BJ (cell line): ENCODE results near the gene HEMK1. TPM values are rescaled to one million over a fixed set of nuclear protein-coding genes. Genes with fewer than 3 reads are reported as not detected.

Source experiments
- CTCF ChIA-PET: fragments of 350-600 bp; formaldehyde crosslinking; extraction: SDS; loops from one replicate; lab custom pipeline; 2021; ENCODE audit warnings: antibody characterized with exemption, inconsistent platforms; lab: Yijun Ruan, JAX
- POLR2A ChIA-PET: fragments of 300-600 bp; sonication (Branson Sonifier 250); formaldehyde crosslinking; extraction: SDS; loops from one replicate; lab custom pipeline; 2021; ENCODE audit warnings: antibody characterized with exemption; lab: Charles Lee
- DNase-seq: peaks from one replicate; pipeline ENCODE4 v3.0.0-alpha.2; 2011; ENCODE audit warnings: low read depth
- H3K27me3 ChIP-seq: 2 replicates; pipeline ENCODE4 v1.6.0; 2011; ENCODE audit warnings: low read length; ENCODE audit not compliant: control insufficient read depth, insufficient read depth
- H3K36me3 ChIP-seq: 2 replicates; pipeline ENCODE4 v1.5.1; 2011; ENCODE audit warnings: low read length; ENCODE audit not compliant: control insufficient read depth, insufficient read depth
- H3K4me3 ChIP-seq: 2 replicates; pipeline ENCODE4 v1.5.1; 2011; ENCODE audit warnings: low read depth, mild to moderate bottlenecking, control low read depth, low read length
- polyA plus RNA-seq: library from polyadenylated mRNA; depleted of rRNA; stranded (reverse); fragments of >200 nt; gene quantifications from 2 replicates; pipeline ENCODE4 v1.2.3, GENCODE V29; 2011; rRNA removed
- TF ChIP-seq, protein P1 (sequence below): IDR thresholded peaks from 2 replicates; pipeline ENCODE4 v1.5.1; 2011; ENCODE audit warnings: low read depth, mild to moderate bottlenecking, control low read depth, inconsistent platforms, low read length, moderate library complexity; ENCODE audit not compliant: insufficient read depth

Gene HEMK1
- polyA plus RNA-seq, 1 experiment: 21.3 TPM

DNA sequence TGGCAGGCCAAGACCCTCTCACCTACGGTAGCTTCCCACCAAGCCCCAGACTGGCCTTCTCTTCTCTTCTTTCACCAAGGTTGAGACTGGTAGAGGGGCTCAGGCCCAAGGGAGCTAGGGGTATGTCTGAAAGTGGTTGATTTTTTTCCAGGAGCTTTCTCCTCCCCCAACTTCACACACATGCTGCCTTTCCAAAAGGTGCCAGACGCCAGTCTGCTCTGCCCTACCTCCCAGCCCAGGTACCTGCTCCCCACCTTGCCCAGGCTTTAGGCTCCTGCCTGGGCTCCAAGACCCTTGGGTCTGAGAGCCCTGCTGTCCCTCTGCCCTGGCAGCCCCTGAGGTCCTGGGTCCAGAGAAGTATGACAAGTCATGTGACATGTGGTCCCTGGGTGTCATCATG, 76.1 kb downstream of the HEMK1 start:
- ChIA-PET CTCF (interaction anchor here (0.7 to 0.8 kb wide), 2 partner anchors 29 to 30 kb away, joined by 3 to 4 read pairs; no protein-coding TSS in a partner anchor), POLR2A (no interaction called here)
- no peak overlapping the region for H3K4me3 ChIP-seq
- DNase-seq: no peak
- TF ChIP-seq, protein P1, sequence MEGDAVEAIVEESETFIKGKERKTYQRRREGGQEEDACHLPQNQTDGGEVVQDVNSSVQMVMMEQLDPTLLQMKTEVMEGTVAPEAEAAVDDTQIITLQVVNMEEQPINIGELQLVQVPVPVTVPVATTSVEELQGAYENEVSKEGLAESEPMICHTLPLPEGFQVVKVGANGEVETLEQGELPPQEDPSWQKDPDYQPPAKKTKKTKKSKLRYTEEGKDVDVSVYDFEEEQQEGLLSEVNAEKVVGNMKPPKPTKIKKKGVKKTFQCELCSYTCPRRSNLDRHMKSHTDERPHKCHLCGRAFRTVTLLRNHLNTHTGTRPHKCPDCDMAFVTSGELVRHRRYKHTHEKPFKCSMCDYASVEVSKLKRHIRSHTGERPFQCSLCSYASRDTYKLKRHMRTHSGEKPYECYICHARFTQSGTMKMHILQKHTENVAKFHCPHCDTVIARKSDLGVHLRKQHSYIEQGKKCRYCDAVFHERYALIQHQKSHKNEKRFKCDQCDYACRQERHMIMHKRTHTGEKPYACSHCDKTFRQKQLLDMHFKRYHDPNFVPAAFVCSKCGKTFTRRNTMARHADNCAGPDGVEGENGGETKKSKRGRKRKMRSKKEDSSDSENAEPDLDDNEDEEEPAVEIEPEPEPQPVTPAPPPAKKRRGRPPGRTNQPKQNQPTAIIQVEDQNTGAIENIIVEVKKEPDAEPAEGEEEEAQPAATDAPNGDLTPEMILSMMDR: no peak
- peaks cover 21% of the 10 kb centered on the region for H3K36me3 ChIP-seq
- H3K27me3 ChIP-seq: no peaks in the 10 kb centered on the region

Other genes with a start within 250 kb of the HEMK1 start
- 40.4 and 63.2 TPM in 2 replicates for gene HYAL2, start 246.8 kb upstream of the HEMK1 start, polyA plus RNA-seq
- gene TUSC2, start 241.3 kb upstream of the HEMK1 start, polyA plus RNA-seq: 33.8 and 38.9 TPM in 2 replicates
- 55.2 and 80.2 TPM in 2 replicates for gene RASSF1, start 228.7 kb upstream of the HEMK1 start, polyA plus RNA-seq
- gene ZMYND10, start 223.8 kb upstream of the HEMK1 start, polyA plus RNA-seq: 0.65 and 1.3 TPM in 2 replicates
- 31.4 and 45.0 TPM in 2 replicates for gene NPRL2, start 218.7 kb upstream of the HEMK1 start, polyA plus RNA-seq
- 22.3 and 39.3 TPM in 2 replicates for gene CYB561D2, start 218.7 kb upstream of the HEMK1 start, polyA plus RNA-seq
- 47.0 and 75.4 TPM in 2 replicates for gene TMEM115, start 210.0 kb upstream of the HEMK1 start, polyA plus RNA-seq
- gene CACNA2D2, start 65.9 kb upstream of the HEMK1 start, polyA plus RNA-seq: 0.04 and 0.11 TPM in 2 replicates
- 16.8 and 30.4 TPM in 2 replicates for gene C3orf18, start 1.8 kb upstream of the HEMK1 start, polyA plus RNA-seq
- gene CISH, start 42.3 kb downstream of the HEMK1 start, polyA plus RNA-seq: 1.1 and 2.6 TPM in 2 replicates
- 34.9 and 53.5 TPM in 2 replicates for gene MAPKAPK3, start 47.6 kb downstream of the HEMK1 start, polyA plus RNA-seq
- 0.09 and 0.11 TPM in 2 replicates for gene DOCK3, start 105.4 kb downstream of the HEMK1 start, polyA plus RNA-seq